ENCODE results near the gene CTIF.
A peak's percentile ranks its signal among the peaks of the same experiment; 100 is the strongest.

CTIF gene

GRCh38 chr18:48533340-48534070 is 5.3 kb upstream of the CTIF start:
- no peak for DNase-seq (ENCODE audit: low spot score)

GRCh38 chr18:48534364-48534763 is 4.5 kb upstream of the CTIF start:
- DNase-seq (ENCODE audit: low spot score): no peak

GRCh38 chr18:48535956-48536355 is 2.9 kb upstream of the CTIF start:
- no peak for DNase-seq (ENCODE audit: low spot score)

- DNase-seq (ENCODE audit: low spot score): no peak
Measured at GRCh38 chr18:48536516-48536915, 2.3 kb upstream of the CTIF start.

- peak; percentile 59 for DNase-seq (ENCODE audit: low spot score)
Measured at GRCh38 chr18:48539406-48540250, 797 bp downstream of the CTIF start.

GRCh38 chr18:48540251-48541025 is 1.6 kb downstream of the CTIF start:
- peak; percentile 74 for DNase-seq (ENCODE audit: low spot score)

- peak; percentile 80 for DNase-seq (ENCODE audit: low spot score)
Measured at GRCh38 chr18:48541026-48541746, 2.4 kb downstream of the CTIF start.

GRCh38 chr18:48541747-48542400 is 3.0 kb downstream of the CTIF start:
- DNase-seq (ENCODE audit: low spot score): no peak

- no peak for DNase-seq (ENCODE audit: low spot score)
Measured at GRCh38 chr18:48542513-48543181, 3.8 kb downstream of the CTIF start.

- no peak for DNase-seq (ENCODE audit: low spot score)
Measured at GRCh38 chr18:48543228-48543627, 4.4 kb downstream of the CTIF start.

- no peak for DNase-seq (ENCODE audit: low spot score)
Measured at GRCh38 chr18:48544116-48544515, 5.3 kb downstream of the CTIF start.

GRCh38 chr18:48544661-48545415 is 6.0 kb downstream of the CTIF start:
- no peak for DNase-seq (ENCODE audit: low spot score)

GRCh38 chr18:48545757-48546321 is 7.0 kb downstream of the CTIF start:
- DNase-seq (ENCODE audit: low spot score): peak; percentile 94

GRCh38 chr18:48546396-48546795 is 7.6 kb downstream of the CTIF start:
- no peak for DNase-seq (ENCODE audit: low spot score)

- DNase-seq (ENCODE audit: low spot score): peak; percentile 44
Measured at GRCh38 chr18:48547531-48547981, 8.7 kb downstream of the CTIF start.

GRCh38 chr18:48548011-48548771 is 9.4 kb downstream of the CTIF start:
- DNase-seq (ENCODE audit: low spot score): peak; percentile 47

GRCh38 chr18:48548921-48549320 is 10.1 kb downstream of the CTIF start:
- DNase-seq (ENCODE audit: low spot score): no peak

- DNase-seq (ENCODE audit: low spot score): no peak
Measured at GRCh38 chr18:48550101-48550729, 11.4 kb downstream of the CTIF start.

Measured in Ammon's horn (tissue), 1 donor.